ENCODE results near the gene KIFC3.
"Not testable (repeated sequence)": the region's sequence is repeated elsewhere in the genome, so short reads cannot be mapped to it uniquely, and the experiment has no call there.

DNA sequence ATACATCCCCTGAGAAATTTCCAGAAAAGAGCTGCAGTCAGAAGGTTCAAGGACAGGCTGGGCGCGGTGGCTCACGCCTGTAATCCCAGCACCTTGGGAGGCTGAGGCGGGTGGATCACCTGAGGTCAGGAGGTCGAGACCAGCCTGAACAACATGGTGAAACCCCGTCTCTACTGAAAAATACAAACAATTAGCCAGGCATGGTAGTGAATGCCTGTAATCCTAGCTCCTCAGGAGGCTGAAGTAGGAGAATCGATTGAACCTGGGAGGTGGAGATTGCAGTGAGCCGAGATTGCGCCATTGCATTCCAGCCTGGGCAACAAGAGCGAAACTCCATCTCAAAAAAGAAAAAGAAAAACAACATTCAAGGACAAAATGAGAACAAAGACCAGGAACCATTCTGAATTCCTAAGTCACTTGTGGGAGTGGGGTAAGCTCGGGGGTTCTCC, 19.7 kb downstream of the KIFC3 start:
- TF ChIP-seq POLR2A, POLR2AphosphoS5 (IDR thresholded peaks at IDR 0.05): not testable (repeated sequence)
- TF ChIP-seq, protein P1, sequence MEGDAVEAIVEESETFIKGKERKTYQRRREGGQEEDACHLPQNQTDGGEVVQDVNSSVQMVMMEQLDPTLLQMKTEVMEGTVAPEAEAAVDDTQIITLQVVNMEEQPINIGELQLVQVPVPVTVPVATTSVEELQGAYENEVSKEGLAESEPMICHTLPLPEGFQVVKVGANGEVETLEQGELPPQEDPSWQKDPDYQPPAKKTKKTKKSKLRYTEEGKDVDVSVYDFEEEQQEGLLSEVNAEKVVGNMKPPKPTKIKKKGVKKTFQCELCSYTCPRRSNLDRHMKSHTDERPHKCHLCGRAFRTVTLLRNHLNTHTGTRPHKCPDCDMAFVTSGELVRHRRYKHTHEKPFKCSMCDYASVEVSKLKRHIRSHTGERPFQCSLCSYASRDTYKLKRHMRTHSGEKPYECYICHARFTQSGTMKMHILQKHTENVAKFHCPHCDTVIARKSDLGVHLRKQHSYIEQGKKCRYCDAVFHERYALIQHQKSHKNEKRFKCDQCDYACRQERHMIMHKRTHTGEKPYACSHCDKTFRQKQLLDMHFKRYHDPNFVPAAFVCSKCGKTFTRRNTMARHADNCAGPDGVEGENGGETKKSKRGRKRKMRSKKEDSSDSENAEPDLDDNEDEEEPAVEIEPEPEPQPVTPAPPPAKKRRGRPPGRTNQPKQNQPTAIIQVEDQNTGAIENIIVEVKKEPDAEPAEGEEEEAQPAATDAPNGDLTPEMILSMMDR (IDR thresholded peaks at IDR 0.05), result not testable (repeated sequence)
